Activated CD4-positive, alpha-beta T cell treated with anti-CD3 and anti-CD28 coated beads, Interleukin-2, amount 50 U/mL, for 48 hours (primary cell): ENCODE data around the gene KDM4F.
A peak's percentile ranks its signal among the peaks of the same experiment; 100 is the strongest.

Experiments used
- DNase-seq, 2 experiments: peaks; one replicate each; pipeline ENCODE4 v3.0.0-alpha.2; 2020

The KDM4F gene

DNA sequence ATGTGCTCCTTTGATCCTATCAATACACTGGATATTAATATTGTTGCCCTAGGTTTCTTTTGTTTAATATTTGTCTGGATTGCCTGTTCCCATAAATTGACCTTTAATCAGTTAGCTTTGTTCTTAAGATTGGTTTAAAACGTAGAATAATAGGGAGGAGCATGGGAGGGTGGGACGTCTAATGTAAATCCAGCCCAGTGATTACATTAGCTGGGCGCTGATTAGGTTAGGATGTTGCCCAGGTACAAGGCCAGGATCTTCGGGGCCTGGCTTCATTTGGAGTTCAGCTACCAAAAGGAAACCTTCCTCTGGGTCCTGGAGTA is 17.5 kb downstream of the KDM4F start, which contains the start of gene SRSF8:
SRSF8 (plus strand) TSS at position 204 of the 323 bp plus-strand sequence. CDS start 308 bp downstream, outside the sequence.
- no peak for DNase-seq

DNA sequence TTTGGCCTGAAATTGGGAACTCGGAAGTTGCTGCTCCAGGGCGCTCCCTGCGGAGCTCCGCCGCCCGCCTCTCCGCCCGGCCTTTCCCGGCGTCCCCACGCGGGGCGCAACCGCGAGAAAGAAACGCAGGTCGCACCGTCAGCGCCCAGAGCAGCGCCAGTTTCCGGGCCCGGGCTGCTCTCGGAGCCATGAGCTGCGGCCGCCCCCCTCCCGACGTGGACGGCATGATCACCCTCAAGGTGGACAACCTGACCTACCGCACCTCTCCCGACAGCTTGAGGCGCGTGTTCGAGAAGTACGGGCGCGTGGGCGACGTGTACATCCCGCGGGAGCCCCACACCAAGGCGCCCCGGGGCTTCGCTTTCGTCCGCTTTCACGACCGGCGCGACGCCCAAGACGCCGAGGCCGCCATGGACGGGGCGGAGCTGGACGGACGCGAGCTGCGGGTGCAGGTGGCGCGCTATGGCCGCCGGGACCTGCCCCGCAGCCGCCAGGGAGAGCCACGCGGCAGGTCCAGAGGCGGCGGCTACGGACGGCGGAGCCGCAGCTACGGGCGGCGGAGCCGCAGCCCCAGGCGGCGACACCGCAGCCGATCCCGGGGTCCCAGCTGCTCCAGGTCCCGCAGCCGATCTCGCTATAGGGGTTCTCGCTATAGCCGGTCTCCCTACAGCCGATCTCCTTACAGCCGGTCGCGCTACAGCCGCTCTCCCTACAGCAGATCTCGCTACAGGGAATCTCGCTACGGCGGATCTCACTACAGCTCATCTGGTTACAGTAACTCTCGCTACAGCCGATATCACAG is 18.0 kb downstream of the KDM4F start:
- DNase-seq: peak; percentile 77 to 83

DNA sequence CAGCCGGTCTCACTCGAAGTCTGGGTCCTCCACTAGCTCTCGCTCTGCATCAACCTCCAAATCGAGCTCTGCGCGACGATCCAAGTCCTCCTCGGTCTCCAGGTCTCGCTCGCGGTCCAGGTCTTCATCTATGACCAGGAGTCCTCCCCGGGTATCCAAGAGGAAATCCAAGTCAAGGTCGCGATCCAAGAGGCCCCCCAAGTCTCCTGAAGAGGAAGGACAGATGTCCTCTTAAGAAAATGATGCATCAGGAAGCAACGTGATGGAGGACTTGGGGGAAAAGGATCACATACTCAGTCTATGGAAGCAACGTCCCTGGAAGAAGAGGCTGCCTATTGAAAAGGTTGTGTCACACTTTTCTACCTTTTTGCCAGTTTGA is 18.6 kb downstream of the KDM4F start:
- no peak for DNase-seq

DNA sequence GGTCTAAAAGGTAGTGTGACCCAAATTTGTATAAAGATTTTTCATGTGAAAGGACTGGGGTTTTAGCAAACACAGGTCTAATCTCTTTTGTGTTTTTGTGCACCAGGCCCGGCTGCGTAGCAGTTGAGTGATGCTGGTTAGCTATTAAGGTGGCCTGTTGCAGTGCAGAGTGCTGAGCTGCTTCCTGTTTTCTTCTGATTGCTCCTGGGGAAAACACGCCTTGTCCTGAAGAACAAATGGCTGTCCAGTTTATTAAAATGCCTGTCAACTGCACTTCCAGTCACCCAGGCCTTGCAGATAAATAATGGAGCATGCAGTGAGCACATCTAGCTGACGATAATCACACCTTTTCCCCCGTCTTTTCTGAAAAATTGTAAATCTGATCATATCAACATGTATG is 19.3 kb downstream of the KDM4F start:
- peak; percentile 60 to 69 for DNase-seq

DNA sequence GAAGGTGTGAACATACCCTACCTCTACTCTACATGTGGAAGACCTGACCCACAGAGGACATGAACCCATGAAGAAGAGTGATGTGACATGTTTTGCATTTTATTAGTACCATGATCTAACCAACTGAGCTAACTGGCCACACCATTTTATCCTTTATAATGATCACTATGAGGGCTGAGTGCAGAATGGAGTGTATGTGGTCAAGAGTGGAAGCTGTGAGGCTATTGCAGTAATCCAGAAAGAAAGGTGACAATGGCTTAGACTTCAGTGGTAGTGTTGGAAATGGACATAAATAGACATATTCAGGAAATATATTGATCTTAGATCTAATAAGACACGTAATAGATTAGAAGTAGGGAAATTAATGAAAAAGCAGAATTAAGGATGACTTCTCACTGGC is 21.2 kb downstream of the KDM4F start:
- DNase-seq: no peak

DNA sequence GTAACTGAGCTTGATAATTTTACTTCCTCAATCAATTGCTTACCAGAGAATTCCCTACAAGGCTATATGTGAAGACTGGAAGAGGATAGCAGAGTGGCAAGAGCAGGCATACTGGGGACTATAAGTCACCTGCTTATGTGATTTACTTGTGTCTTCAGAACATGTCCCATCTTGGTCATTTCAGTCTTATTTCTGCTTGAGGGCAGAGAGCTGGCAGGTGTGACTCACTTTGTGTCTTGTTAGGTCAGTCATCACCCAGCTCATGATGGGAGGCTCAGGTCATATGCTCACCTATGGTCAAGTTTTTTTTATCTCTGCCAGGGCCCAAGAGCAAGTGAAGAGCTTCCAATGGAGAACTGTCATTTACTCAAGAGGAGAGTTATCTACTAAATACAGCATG is 23.7 kb downstream of the KDM4F start:
- DNase-seq: no peak

DNA sequence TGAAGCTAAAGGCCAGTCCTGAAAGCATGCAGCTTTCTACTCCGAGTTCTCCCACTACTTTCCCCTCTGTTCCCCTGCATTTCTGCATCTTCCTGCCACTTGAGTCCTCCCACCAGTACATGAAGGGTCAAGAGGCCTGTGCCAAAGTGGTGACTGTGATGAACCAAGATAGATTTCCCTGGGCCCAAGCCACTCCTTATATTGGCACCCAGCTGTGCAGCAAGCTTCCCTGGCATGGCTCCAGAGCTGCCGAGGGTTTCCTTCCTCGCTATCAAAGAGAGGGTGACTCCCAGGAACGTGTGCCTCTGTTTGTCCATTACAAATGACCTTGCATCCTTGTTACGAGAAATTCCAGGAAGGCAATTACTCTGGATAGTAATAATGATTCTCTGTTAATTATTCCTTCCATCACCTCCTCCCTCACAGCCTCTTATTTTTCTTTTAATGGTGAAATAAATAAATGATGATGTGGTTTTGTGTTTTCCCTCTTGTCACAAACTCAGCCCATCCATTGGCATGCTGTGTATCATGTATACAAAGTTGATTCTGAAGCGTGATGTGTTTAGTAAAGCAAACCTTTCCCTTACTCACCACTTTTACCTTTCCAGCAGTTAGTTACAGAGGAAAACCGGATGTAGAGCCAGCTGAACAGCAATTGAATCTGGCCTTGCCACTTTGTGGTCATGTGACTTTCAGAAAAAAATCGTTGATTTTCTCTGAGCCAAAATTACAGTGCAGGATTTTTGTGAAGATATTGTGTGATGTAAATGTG is 25.8 kb downstream of the KDM4F start:
- DNase-seq: no peak

DNA sequence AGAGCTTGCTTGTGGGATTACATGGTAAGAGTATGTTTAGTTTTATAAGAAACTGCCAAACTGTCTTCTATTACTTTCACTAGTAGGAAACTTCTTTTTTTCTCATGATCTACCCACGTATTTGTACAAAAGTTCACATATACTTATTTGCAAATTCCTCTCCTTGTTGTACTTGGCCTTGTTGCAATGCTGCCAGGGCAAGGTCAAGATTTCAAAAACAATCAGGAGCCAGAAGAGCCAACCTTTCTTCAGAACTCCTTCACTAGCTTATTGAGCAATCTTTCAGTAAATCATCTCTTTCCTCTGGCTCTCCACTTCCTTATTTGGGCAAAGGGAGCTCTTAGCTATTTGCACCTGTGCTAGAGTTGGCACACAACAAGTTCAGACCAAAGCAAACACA is 27.2 kb downstream of the KDM4F start:
- DNase-seq: no peak

DNA sequence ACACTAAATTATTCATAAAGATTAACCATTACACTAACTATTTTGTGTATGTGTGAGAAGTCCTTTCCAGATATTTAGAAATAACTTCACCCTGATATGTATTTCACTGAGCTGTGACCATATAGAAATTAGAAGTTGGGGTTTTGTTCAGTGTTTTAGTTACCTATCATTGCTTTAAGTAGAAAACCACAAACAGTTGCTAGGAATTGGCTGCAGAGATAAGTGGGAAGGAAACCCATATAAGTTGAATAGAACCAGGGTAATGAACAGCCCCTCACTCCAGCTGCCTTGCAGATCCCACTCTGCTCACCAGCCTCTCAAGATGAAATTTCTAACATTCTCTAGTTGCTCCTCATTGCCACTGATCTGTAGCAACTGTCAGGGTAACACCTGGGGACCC is 27.8 kb downstream of the KDM4F start:
- no peak for DNase-seq

DNA sequence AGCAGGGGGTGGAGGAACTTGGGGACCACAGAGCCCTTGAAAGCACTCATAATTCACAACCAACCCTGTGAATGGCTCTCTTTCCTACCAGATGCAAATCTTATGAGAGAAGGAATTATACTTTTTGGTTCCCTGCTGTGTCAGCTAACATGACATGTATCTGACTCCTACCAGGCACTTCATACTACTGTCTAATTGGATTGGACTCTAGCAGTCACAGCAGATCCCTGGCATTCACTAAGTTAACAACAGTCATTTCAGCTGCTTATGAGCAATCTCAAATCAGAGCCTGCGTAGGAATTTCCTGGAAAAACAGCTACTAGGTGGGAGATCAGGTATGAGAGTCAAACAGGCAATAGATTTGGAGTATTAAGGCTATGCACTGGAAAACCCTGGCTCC is 29.3 kb downstream of the KDM4F start:
- DNase-seq: no peak

DNA sequence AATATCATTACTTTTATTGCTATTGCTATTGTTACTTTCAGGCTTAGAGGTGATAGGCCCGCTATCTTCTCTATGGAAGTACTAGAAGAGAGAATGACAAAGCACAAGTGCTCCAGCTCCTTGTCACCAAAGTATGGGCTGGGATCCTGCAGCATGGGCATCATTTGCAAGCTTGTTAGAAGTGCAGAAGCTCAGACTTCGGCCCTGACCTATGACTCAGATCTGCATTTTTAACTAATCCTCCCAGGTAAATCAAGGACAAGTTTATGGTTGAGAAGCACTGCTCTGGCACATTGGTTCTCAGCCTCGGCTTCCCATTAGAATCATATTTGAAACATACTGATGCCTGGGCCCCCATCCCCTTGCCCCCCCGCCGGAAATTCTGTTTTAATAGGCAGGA is 31.8 kb downstream of the KDM4F start:
- DNase-seq: no peak

DNA sequence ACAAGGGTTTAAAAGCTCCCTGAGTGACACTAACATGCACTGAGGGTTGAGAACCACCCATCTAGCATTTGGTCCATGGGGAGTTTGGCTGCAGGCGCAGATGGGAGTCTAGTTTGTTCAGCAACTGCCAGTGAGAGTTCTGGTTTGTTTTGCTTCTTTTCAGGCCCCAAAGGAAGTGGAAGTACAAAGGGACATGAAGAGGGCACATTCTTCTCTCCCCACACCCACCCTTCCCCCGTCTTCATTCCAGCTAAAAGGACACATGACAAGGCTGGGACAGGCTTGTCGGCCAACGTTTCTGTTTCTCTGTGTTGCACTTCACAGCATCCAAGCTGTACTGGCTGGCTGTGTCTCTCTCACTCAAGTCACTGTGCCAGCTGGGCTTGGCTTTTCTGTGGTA is 32.2 kb downstream of the KDM4F start:
- no peak for DNase-seq

DNA sequence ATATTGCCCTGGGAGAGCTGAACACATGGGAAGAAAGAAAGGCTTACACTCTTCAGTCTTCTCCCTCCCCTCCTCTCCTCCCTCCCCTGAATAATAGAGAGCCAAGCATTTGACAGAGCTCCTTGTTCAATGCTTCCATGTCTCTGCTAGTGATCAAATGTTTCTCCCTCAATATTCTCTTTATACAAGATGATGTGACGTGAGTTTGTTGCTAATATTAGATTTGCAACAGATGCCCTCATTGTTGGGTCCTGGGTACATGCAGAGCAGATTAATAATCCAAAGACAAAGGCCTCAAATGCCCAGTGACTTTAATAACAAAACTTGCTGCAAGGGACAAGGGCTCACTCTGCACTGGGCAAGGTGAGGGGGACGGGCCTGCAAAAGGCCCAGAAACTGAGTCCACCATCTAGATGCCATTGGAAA is 33.4 kb downstream of the KDM4F start:
- no peak for DNase-seq

DNA sequence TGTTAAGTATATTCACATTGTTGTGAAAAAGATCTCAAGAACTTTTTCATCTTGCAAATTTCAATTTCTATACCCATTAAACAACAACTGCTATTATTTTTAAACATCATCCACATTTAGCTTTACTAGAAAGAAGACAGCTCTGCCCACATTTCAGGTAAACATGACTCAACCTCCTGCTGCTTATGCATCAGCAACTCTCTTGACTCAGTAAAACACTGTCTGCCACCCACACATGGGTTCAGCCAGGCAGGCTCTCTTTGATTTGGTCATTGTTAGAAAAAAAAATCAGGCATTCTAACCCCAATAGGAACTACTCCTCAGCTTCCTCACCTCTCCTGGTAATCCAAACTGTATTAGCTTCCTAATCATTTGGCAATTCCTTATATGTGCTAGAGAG is 35.3 kb downstream of the KDM4F start:
- DNase-seq: peak; percentile 54 to 68

DNA sequence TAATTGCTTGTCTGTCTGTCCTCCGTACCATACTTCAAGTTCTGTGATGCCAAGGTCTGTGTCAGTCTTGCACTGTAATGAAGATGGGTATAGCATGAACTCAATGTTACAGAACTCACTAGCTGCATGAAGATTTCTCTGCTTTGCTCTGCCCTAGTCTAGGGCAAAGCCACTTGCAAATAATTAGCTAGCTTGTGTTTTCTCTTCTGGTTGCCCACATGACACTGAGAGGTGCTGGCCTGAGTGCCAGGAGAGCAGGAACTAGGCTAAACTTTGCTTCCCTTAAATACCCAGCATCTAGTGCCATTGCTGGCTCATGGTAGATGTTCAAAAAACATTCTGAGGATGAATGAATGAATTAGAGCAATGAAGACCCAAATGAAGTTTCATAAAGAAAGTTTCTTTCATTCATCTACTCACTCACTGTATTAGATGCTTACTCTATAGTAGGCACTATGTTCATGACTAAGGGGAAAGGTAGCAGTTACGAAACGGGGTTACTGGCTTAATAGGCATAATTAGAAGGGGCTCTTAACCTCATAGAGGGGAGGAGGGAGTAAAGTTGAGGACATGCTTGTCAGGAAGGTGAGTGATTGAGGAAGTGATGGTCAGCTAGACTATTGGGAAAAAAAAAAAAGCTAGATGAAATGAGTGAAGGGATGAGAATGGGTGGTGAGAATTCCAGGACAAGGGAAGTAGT is 36.0 kb downstream of the KDM4F start:
- no peak for DNase-seq

DNA sequence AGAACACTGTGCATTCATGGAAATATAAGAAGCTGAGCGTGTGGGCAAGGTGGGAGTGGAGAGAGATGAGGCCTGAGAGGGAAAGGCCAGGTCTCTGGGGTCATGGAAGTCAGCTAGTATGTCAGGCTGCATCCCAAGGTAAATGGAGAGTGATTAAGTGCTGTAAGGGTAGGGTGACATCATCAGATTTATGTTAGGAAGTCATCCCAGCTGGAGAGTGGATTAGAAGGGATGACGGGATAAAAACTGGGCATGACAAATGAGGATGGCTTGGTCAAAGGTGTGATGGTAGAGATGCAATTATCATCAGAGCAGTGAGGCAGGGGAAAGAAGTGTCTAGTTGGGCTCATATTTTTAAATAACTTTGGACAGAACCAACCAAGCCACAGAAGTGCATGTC is 36.9 kb downstream of the KDM4F start:
- no peak for DNase-seq

DNA sequence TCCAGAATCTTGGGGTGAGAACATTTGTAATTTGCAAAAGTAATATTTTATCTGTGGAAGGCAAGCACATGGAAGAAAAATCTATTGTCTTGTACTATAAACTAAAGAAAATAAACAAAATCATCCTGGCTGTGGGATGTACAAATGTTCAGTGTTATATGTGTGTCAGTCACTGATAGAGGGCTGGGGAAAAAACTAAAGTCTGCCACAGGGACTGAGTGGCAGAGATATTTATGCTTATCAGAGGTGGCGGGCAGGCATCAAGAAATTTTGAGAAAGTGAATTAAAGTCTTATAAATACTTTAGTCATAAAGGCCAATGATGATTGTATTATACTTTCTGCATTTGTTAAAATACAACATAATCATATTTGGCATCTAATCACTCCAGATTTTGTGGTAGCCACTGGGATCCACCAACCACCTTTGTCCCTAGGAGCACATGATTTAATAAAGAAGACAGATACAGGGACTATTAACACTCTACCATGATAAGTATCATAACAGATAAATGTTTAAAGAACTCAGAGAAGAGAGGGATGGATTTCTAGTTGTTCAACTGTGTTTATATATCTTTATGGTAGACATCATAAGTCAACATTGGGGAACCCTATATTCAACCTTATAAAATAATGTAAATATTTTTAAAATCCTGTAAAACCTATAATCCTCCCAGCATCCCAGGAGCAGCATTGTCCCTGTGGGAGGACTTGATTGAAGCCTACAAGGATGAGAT is 37.8 kb downstream of the KDM4F start:
- DNase-seq: no peak

DNA sequence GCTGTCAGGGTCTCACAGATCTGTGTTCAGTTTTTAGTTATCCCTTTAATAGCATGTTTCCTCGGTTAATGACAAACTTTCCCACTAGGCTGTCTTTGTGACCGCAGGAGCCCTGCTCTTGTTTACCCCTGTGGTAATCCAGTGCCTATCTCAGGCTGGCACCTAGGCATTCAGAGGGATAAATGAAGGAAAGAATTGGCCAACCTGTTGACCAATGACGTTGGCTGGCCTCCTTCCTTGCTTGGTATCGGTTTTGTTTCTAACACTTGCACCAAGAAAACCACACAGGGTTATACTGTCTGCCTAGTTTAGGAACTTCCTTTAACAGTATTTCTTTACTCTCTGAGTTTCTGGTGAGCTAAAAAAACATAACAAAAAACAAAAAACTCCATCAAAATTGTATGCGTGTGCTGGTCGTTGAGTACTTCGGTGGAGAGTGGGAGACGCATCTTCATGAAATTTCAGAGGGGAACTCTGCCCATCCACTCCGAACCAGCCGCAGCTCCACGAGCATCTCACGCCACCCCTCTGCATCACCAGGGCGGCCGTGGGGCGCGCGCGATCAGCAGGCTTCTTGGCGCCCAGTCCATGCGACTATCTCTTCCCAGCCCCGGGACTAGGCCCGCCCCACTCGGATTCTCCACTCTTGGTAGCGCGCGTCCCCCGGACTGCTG is 39.9 kb downstream of the KDM4F start:
- DNase-seq: peak; percentile 27 to 36

DNA sequence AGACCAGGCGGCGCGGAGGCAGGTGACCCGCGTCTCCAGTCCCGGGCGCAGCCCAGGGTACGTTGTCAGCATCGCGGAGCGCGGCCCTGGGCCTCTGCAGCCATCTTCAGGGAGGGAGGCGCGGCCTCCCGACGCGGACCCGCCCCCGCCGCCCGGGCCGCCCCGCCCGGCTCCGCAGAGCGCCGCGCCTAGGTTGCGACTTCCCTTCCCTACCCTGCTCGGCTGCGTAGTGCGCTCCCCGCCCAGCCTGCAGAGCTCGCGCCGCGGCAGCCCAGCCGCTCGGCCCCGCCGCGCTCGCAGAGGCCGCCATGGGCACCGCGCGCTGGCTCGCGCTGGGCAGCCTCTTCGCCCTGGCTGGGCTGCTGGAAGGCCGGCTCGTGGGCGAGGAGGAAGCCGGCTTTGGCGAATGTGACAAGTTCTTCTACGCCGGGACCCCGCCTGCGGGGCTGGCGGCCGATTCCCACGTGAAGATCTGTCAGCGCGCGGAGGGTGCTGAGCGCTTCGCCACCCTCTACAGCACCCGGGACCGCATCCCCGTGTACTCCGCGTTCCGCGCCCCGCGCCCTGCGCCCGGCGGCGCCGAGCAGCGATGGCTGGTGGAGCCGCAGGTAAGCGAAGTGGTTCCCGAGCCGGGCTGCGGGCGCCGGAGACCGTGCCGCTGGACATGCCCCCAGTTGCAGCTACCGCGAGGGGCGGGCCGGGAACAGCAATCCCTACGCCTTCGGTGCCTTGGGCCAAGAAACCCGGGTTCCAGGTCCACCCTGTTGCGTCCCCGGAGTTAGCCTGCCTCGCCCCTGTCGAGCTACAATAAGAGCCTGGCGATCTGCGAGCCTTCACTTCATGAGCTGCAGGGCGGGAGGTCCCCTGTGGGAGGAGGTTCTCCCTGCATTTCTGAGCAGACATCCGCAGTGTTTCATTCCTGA is 40.7 kb downstream of the KDM4F start, which contains the start of gene ENDOD1:
ENDOD1 (plus strand) TSS at position 227 of the 923 bp plus-strand sequence; CDS start at position 309, 82 bp downstream.
- DNase-seq: peak; percentile 79 to 82

DNA sequence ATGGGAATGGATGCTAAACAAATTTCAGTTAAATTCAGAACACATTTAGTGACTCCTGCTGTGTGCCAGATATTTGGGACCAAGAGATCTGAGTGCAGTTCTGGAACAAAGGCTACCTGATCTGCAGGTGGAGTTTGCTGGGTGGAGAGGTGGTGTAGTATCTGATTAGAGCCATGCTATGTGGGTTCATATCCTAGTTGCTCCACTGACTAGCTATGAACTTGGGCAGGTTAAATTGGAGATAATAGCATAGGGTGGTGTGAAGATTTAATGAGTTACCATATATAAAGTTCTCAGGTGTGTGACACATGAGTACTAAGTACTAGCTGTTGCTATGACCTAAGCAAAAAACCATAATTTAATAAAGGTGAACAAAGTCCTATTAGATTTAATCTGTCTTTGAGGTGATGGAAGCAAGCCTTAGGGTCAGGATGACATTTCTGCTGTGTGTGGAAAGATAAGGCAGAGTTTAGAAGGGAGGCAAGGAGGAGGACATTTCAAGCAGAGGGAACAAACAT is 42.5 kb downstream of the KDM4F start:
- no peak for DNase-seq
